Panc1 (cell line): ENCODE results near the gene PRKAG2. TPM values are rescaled to one million over a fixed set of nuclear protein-coding genes. Genes with fewer than 3 reads are reported as not detected.

Experiments used
- ATAC-seq: fragments of 200-7000 bp; cut with Tn5 transposase; 2 replicates; pipeline ENCODE4 v1.9.1; 2020; ENCODE audit warnings: mild to moderate bottlenecking, moderate library complexity
- BruUV-seq: library from RNA; stranded (reverse); fragments of 400-500 nt; replicated peaks from 2 replicates; lab custom pipeline; 2021; lab: Mats Ljungman, UMichigan
- CTCF ChIA-PET: fragments of 300-600 bp; sonication (Branson Sonifier 250); formaldehyde crosslinking; loops from one replicate; lab custom pipeline; 2022; ENCODE audit warnings: antibody characterized with exemption; lab: Charles Lee
- POLR2A ChIA-PET: fragments of 300-600 bp; sonication (Branson Sonifier 250); formaldehyde crosslinking; loops from one replicate; lab custom pipeline; 2022; ENCODE audit warnings: antibody characterized with exemption; lab: Charles Lee
- DNase-seq: peaks from one replicate; pipeline ENCODE4 v3.0.0-alpha.2; 2010; ENCODE audit warnings: low read depth, low spot score
- H3K27ac ChIP-seq: 2 replicates; pipeline ENCODE4 v1.5.1; 2011; ENCODE audit warnings: mild to moderate bottlenecking, low read length, inconsistent platforms
- H3K27me3 ChIP-seq: fragments of 200-500 bp; sonication (Bioruptor generic); 2 replicates; pipeline ENCODE4 v1.6.0; 2014; ENCODE audit warnings: low read length, inconsistent platforms; ENCODE audit not compliant: control insufficient read depth, insufficient read depth
- H3K36me3 ChIP-seq: fragments of 200-500 bp; sonication (Bioruptor generic); 2 replicates; pipeline ENCODE4 v1.5.1; 2014; ENCODE audit warnings: inconsistent platforms, mild to moderate bottlenecking, low read length, moderate library complexity; ENCODE audit not compliant: control insufficient read depth, insufficient read depth
- H3K4me1 ChIP-seq: 2 replicates; pipeline ENCODE4 v1.5.1; 2011; ENCODE audit warnings: inconsistent platforms, mild to moderate bottlenecking, low read length, moderate library complexity; ENCODE audit not compliant: control insufficient read depth, insufficient read depth
- H3K4me3 ChIP-seq, 2 experiments: 2 replicates each; pipeline ENCODE4 v1.5.1; 2011 to 2012; ENCODE audit warnings: low read depth in 2 of 2, low read length in 2 of 2, mild to moderate bottlenecking in 2 of 2, inconsistent platforms in 1 of 2, moderate library complexity in 1 of 2
- H3K9me3 ChIP-seq: fragments of 200-500 bp; sonication (Bioruptor generic); 2 replicates; pipeline ENCODE4 v1.5.1; 2014; ENCODE audit warnings: low read depth, mild to moderate bottlenecking, inconsistent platforms, low read length, moderate library complexity; ENCODE audit not compliant: control insufficient read depth, insufficient read depth
- CTCF ChIP-seq: fragments of 450-650 bp; IDR thresholded peaks from 2 replicates; pipeline ENCODE4 v1.5.1; 2017; ENCODE audit warnings: mild to moderate bottlenecking
- POLR2AphosphoS5 ChIP-seq: IDR thresholded peaks from 2 replicates; pipeline ENCODE4 v1.6.1; 2012; ENCODE audit warnings: mild to moderate bottlenecking, low read depth, low read length, moderate library complexity
- REST ChIP-seq, 2 experiments: IDR thresholded peaks; 2 replicates each; pipeline ENCODE4 v1.6.1; 2011 to 2012; ENCODE audit warnings: low read depth in 2 of 2, control low read depth in 1 of 2, low read length in 1 of 2, mild to moderate bottlenecking in 1 of 2, moderate library complexity in 1 of 2; ENCODE audit not compliant: insufficient read depth in 1 of 2
- SIN3A ChIP-seq: IDR thresholded peaks from 2 replicates; pipeline ENCODE4 v1.6.1; 2012; ENCODE audit warnings: low read depth, mild to moderate bottlenecking, low read length, moderate library complexity, borderline replicate concordance; ENCODE audit not compliant: insufficient read depth
- TCF7L2 ChIP-seq: IDR thresholded peaks from 2 replicates; pipeline ENCODE4 v1.6.1; 2011; ENCODE audit warnings: mild to moderate bottlenecking, low read depth, low read length, inconsistent platforms
- in situ Hi-C: cut with HindIII; loops from 2 replicates; pipeline ENCODE4 v1.10.0; 2016; ENCODE audit warnings: low sequenced_read_pairs, low pct_unique_long_range_greater_than_20kb
- intact Hi-C: fragments of 100-400 bp; cut with micrococcal nuclease; formaldehyde crosslinking; loops from one replicate; pipeline ENCODE4 v1.10.0; 2022; ENCODE audit not compliant: unreplicated experiment
- total RNA-seq: library from RNA; stranded (reverse); gene quantifications from one replicate; pipeline ENCODE4 v1.2.1, GENCODE V29; 2021; ENCODE audit not compliant: unreplicated experiment

Gene PRKAG2
- total RNA-seq, 1 experiment from 2014 or later = 71.6 TPM

- TF ChIP-seq POLR2AphosphoS5 (no peak), CTCF (no peak), REST (IDR thresholded peaks at IDR 0.05; ENCODE audit: insufficient read depth in 1 of 2, low read depth in 2 of 2, low read length in 1 of 2) (no peak), SIN3A (no peak), TCF7L2 (no peak)
- ATAC-seq = no peak
- Histone ChIP-seq H3K27me3 (peaks cover 10% of the 10 kb centered on the region), H3K4me1 (no peaks in the 10 kb centered on the region), H3K36me3 (no peaks in the 10 kb centered on the region), H3K27ac (no peak overlapping the region), H3K9me3 (no peaks in the 10 kb centered on the region), H3K4me3 (no peak overlapping the region)
- CTCF ChIA-PET = interaction anchor here (0.7 kb wide), 1 partner anchor 97 kb away, joined by 3 read pairs; no protein-coding TSS in a partner anchor
- no TSS peak for BruUV-seq
- in situ Hi-C loops = no loop called here
- no peak for DNase-seq
- POLR2A ChIA-PET = no interaction called here
- intact Hi-C loops = no loop called here
Measured at GRCh38 chr7:151884312-151885201, 7.6 kb upstream of the PRKAG2 start.

GRCh38 chr7:151883857-151884256 is 6.9 kb upstream of the PRKAG2 start:
- Histone ChIP-seq H3K4me3 (no peak overlapping the region), H3K27ac (no peak overlapping the region), H3K4me1 (no peaks in the 10 kb centered on the region), H3K36me3 (no peaks in the 10 kb centered on the region), H3K27me3 (peaks cover 10% of the 10 kb centered on the region), H3K9me3 (no peaks in the 10 kb centered on the region)
- BruUV-seq = no TSS peak
- DNase-seq = no peak
- no peak for ATAC-seq
- intact Hi-C loops (no loop called here), in situ Hi-C loops (no loop called here)
- TF ChIP-seq POLR2AphosphoS5 = no peak
- no peak for TF ChIP-seq REST (IDR thresholded peaks at IDR 0.05; ENCODE audit: insufficient read depth in 1 of 2, low read depth in 2 of 2, low read length in 1 of 2)
- TF ChIP-seq SIN3A = no peak
- TF ChIP-seq TCF7L2 = no peak
- TF ChIP-seq CTCF = no peak
- POLR2A ChIA-PET = no interaction called here
- CTCF ChIA-PET = no interaction called here
